HepG2 (cell line): ENCODE data around the gene OR9A4. TPM values are rescaled to one million over a fixed set of nuclear protein-coding genes. Genes with fewer than 3 reads are reported as not detected.

Experiments
- ATAC-seq: fragments of 200-7000 bp; cut with Tn5 transposase; 3 replicates; pipeline ENCODE4 v1.9.1; 2020; ENCODE audit warnings: mild to moderate bottlenecking, moderate library complexity
- BruUV-seq: library from RNA; stranded (reverse); fragments of 400-500 nt; replicated peaks from 2 replicates; lab custom pipeline; 2021; lab: Mats Ljungman, UMichigan
- CTCF ChIA-PET: fragments of 300-600 bp; formaldehyde crosslinking; extraction: SDS; loops from one replicate; lab custom pipeline; 2021; ENCODE audit warnings: low total read pairs, inconsistent platforms, low intra/inter-chr PET ratio; lab: Yijun Ruan, JAX
- POLR2A ChIA-PET: fragments of 350-600 bp; sonication (Branson Sonifier 250); formaldehyde crosslinking; loops from one replicate; lab custom pipeline; 2020; ENCODE audit warnings: antibody characterized with exemption, inconsistent platforms; lab: Yijun Ruan, JAX
- DNase-seq: peaks from one replicate; pipeline ENCODE4 v3.0.0-alpha.2; 2015; ENCODE audit warnings: low spot score
- FAIRE-seq: peaks from 3 replicates; lab custom pipeline; 2011; peaks lifted over from hg19 to GRCh38; lab: Jason Lieb, UNC
- H2AFZ ChIP-seq: one replicate; pipeline ENCODE4 v1.6.1; 2011; ENCODE audit warnings: low read length, inconsistent platforms
- H3K27ac ChIP-seq: fragments of 300-600 bp; 3 replicates; pipeline ENCODE4 v1.8.0; 2011; ENCODE audit warnings: mixed run types, mild to moderate bottlenecking, mixed read lengths, low read length, inconsistent platforms; ENCODE audit not compliant: insufficient read depth; ENCODE audit errors: extremely low read length
- H3K27me3 ChIP-seq, 2 experiments: fragments of 200-600 bp in 1 of 2; 2 replicates in 1 of 2; 3 replicates in 1 of 2; pipeline versions ENCODE4 v1.6.0 to v1.8.0; 2011; ENCODE audit warnings: low read length in 2 of 2, mild to moderate bottlenecking in 2 of 2, moderate library complexity in 2 of 2, inconsistent platforms in 1 of 2; ENCODE audit not compliant: insufficient read depth in 2 of 2, control insufficient read depth in 1 of 2
- H3K36me3 ChIP-seq, 2 experiments: fragments of 200-600 bp in 1 of 2; replicated peaks in 1 of 2; 2 replicates in 1 of 2; 3 replicates in 1 of 2; pipeline versions ENCODE4 v1.5.1 to v1.8.0; 2011; ENCODE audit warnings: low read length in 2 of 2, inconsistent platforms in 1 of 2; ENCODE audit not compliant: insufficient read depth in 2 of 2, control insufficient read depth in 1 of 2
- H3K4me1 ChIP-seq: 2 replicates; pipeline ENCODE4 v1.5.1; 2012; ENCODE audit warnings: low read length, inconsistent platforms; ENCODE audit not compliant: insufficient read depth
- H3K4me2 ChIP-seq: 2 replicates; pipeline ENCODE4 v1.6.0; 2011; ENCODE audit warnings: low read depth, low read length, inconsistent platforms
- H3K4me3 ChIP-seq, 3 experiments: fragments of 200-600 bp in 1 of 3; sonication (generic), shearing (Covaris generic) in 1 of 3; replicated peaks in 1 of 3; 2 replicates each; pipeline ENCODE4 v1.5.1; 2011 to 2016; ENCODE audit warnings: low read length in 3 of 3, inconsistent platforms in 2 of 3, low read depth in 2 of 3, mild to moderate bottlenecking in 2 of 3, control low read depth in 1 of 3, mixed read lengths in 1 of 3; ENCODE audit not compliant: insufficient read depth in 1 of 3
- H3K79me2 ChIP-seq: one replicate; pipeline ENCODE4 v1.6.1; 2011; ENCODE audit warnings: low read length, inconsistent platforms; ENCODE audit not compliant: insufficient read depth
- H3K9ac ChIP-seq: 2 replicates; pipeline ENCODE4 v1.6.0; 2011; ENCODE audit warnings: mild to moderate bottlenecking, low read depth, low read length, inconsistent platforms; ENCODE audit not compliant: insufficient read depth
- H3K9me3 ChIP-seq: 2 replicates; pipeline ENCODE4 v1.5.1; 2012; ENCODE audit warnings: mild to moderate bottlenecking, low read length
- H4K20me1 ChIP-seq: 2 replicates; pipeline ENCODE4 v1.6.0; 2011; ENCODE audit warnings: inconsistent platforms, mild to moderate bottlenecking, low read length, moderate library complexity; ENCODE audit not compliant: insufficient read depth
- AKAP8 ChIP-seq: sonication (generic); formaldehyde crosslinking; IDR thresholded peaks from 2 replicates; pipeline ENCODE4 v1.5.1; 2020; ENCODE audit warnings: mild to moderate bottlenecking, missing genetic modification reagents
- BCL6 ChIP-seq: IDR thresholded peaks from 2 replicates; pipeline ENCODE4 v1.6.1; 2016; ENCODE audit warnings: missing genetic modification reagents, missing compliant biosample characterization
- DPF2 ChIP-seq: sonication (generic); formaldehyde crosslinking; IDR thresholded peaks from 2 replicates; pipeline ENCODE4 v1.4.0; 2020; ENCODE audit warnings: mild to moderate bottlenecking, low read depth, missing genetic modification reagents, borderline replicate concordance
- E2F2 ChIP-seq: sonication (generic); formaldehyde crosslinking; IDR thresholded peaks from 2 replicates; pipeline ENCODE4 v1.4.0; 2020; ENCODE audit warnings: missing genetic modification reagents, borderline replicate concordance
- ERF ChIP-seq: IDR thresholded peaks from 2 replicates; pipeline ENCODE4 v1.6.1; 2018; ENCODE audit warnings: missing biosample characterization, missing genetic modification reagents
- GTF3A ChIP-seq: sonication (generic); formaldehyde crosslinking; conservative IDR thresholded peaks from 2 replicates; pipeline ENCODE4 v1.4.0; 2020; ENCODE audit warnings: mild to moderate bottlenecking, missing genetic modification reagents
- KDM1A ChIP-seq: IDR thresholded peaks from 2 replicates; pipeline ENCODE4 v1.6.1; 2016; ENCODE audit warnings: missing compliant biosample characterization
- PHB2 ChIP-seq: fragments of 450-650 bp; IDR thresholded peaks from 2 replicates; pipeline ENCODE4 v1.6.1; 2018; ENCODE audit not compliant: partially characterized antibody
- PRMT3 ChIP-seq: sonication (generic); formaldehyde crosslinking; IDR thresholded peaks from 2 replicates; pipeline ENCODE4 v1.8.1; 2022; ENCODE audit warnings: low read depth, mild to moderate bottlenecking, moderate library complexity, missing genetic modification reagents, borderline replicate concordance
- SP140L ChIP-seq: sonication (generic); formaldehyde crosslinking; IDR thresholded peaks from 2 replicates; pipeline ENCODE4 v1.4.0; 2020; ENCODE audit warnings: missing genetic modification reagents, borderline replicate concordance
- ZC3H13 ChIP-seq: sonication (generic); formaldehyde crosslinking; IDR thresholded peaks from 2 replicates; pipeline ENCODE4 v1.8.1; 2023; ENCODE audit warnings: mild to moderate bottlenecking, missing genetic modification reagents, moderate library complexity
- ZKSCAN1 ChIP-seq: fragments of 150-350 bp; IDR thresholded peaks from 2 replicates; pipeline ENCODE4 v1.6.1; 2014; ENCODE audit warnings: low read length
- ZNF282 ChIP-seq: fragments of 450-650 bp; IDR thresholded peaks from 2 replicates; pipeline ENCODE4 v1.6.1; 2018; ENCODE audit not compliant: partially characterized antibody
- WGBS: methylation state at CpG from one replicate; pipeline ENCODE4 v1.1.6; 2017; ENCODE audit warnings: low lambda C conversion rate; 5-methylcytosine and 5-hydroxymethylcytosine counted together
- in situ Hi-C: cut with HindIII; loops from 2 replicates; pipeline ENCODE4 v1.10.0; 2017; ENCODE audit warnings: low pct_unique_long_range_greater_than_20kb; ENCODE audit not compliant: extremely low pct_ligation_motif_present
- intact Hi-C: fragments of 100-400 bp; cut with micrococcal nuclease; formaldehyde crosslinking; loops from one replicate; pipeline ENCODE4 v1.10.0; 2022; ENCODE audit not compliant: unreplicated experiment
- polyA plus RNA-seq, 8 experiments: library from polyadenylated mRNA; depleted of rRNA in 3 of 8; stranded (reverse) in 7 of 8; unstranded in 1 of 8; fragments of >200 nt; fragmentation: Illumina TruSeq in 4 of 8; extraction: Trizol in 4 of 8; gene quantifications; 2 replicates each; pipeline versions ENCODE4 v1.2.1 to v1.2.3, GENCODE V29; 2011 to 2016; ENCODE audit warnings: low read depth in 4 of 8, missing spikeins in 1 of 8, mixed read lengths in 1 of 8; ENCODE audit not compliant: insufficient read depth in 1 of 8
- total RNA-seq, 5 experiments: library from RNA; depleted of rRNA; stranded (reverse); fragments of >200 nt; fragmentation: Illumina TruSeq; extraction: Trizol; gene quantifications; 2 replicates each; pipeline ENCODE4 v1.2.3, GENCODE V29; 2016; ENCODE audit warnings: low read depth in 1 of 5
- TF ChIP-seq, protein P1 (sequence below): sonication (generic); formaldehyde crosslinking; IDR thresholded peaks from 2 replicates; pipeline ENCODE4 v1.4.0; 2020; ENCODE audit warnings: missing genetic modification reagents
- TF ChIP-seq, protein P2 (sequence below): sonication (generic); formaldehyde crosslinking; IDR thresholded peaks from 2 replicates; pipeline ENCODE4 v1.8.0; 2022; ENCODE audit warnings: missing genetic modification reagents, mild to moderate bottlenecking, borderline replicate concordance

Gene OR9A4
- total and polyA plus RNA-seq, 2 of the 13 experiments (the other 11 are each of a cell fraction or from before 2014, with no cell fraction given): not detected

DNA sequence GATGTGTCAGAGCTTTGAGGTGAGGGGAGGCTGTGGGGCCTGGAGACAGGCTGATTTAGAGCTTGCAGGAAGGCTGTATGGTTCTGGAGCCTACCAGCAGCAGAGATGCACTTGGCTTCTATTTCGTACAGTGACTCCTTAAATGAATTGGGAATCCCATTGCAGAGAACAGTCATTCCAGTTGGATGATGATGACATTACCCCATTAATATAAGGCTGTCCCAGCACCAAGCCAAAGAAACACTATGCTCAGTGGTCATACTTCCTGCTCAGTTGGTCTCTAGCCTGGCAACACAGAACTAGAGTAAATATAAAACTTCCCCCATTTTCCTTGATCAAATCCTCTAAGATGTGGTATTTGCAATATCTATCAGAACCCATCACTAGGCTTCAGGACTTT is 36.3 kb downstream of the OR9A4 start (continued):
- TF ChIP-seq, protein P1, sequence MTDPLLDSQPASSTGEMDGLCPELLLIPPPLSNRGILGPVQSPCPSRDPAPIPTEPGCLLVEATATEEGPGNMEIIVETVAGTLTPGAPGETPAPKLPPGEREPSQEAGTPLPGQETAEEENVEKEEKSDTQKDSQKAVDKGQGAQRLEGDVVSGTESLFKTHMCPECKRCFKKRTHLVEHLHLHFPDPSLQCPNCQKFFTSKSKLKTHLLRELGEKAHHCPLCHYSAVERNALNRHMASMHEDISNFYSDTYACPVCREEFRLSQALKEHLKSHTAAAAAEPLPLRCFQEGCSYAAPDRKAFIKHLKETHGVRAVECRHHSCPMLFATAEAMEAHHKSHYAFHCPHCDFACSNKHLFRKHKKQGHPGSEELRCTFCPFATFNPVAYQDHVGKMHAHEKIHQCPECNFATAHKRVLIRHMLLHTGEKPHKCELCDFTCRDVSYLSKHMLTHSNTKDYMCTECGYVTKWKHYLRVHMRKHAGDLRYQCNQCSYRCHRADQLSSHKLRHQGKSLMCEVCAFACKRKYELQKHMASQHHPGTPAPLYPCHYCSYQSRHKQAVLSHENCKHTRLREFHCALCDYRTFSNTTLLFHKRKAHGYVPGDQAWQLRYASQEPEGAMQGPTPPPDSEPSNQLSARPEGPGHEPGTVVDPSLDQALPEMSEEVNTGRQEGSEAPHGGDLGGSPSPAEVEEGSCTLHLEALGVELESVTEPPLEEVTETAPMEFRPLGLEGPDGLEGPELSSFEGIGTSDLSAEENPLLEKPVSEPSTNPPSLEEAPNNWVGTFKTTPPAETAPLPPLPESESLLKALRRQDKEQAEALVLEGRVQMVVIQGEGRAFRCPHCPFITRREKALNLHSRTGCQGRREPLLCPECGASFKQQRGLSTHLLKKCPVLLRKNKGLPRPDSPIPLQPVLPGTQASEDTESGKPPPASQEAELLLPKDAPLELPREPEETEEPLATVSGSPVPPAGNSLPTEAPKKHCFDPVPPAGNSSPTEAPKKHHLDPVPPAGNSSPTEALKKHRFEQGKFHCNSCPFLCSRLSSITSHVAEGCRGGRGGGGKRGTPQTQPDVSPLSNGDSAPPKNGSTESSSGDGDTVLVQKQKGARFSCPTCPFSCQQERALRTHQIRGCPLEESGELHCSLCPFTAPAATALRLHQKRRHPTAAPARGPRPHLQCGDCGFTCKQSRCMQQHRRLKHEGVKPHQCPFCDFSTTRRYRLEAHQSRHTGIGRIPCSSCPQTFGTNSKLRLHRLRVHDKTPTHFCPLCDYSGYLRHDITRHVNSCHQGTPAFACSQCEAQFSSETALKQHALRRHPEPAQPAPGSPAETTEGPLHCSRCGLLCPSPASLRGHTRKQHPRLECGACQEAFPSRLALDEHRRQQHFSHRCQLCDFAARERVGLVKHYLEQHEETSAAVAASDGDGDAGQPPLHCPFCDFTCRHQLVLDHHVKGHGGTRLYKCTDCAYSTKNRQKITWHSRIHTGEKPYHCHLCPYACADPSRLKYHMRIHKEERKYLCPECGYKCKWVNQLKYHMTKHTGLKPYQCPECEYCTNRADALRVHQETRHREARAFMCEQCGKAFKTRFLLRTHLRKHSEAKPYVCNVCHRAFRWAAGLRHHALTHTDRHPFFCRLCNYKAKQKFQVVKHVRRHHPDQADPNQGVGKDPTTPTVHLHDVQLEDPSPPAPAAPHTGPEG: no peak
- TF ChIP-seq GTF3A (CRISPR knock-in tag): no peak
- TF ChIP-seq, all 625 proteins: peak for 0

GRCh38 chr7:141954334-141954733 is 38.1 kb downstream of the OR9A4 start:
- ChIA-PET CTCF (no interaction called here), POLR2A (no interaction called here)
- in situ Hi-C loops: no loop called here
- ATAC-seq: no peak
- Histone ChIP-seq H3K9me3 (no peaks in the 10 kb centered on the region), H3K4me2 (no peak overlapping the region), H3K4me1 (no peaks in the 10 kb centered on the region), H2AFZ (no peak overlapping the region), H3K36me3 (no peaks in the 10 kb centered on the region), H3K27ac (no peak overlapping the region), H3K79me2 (no peaks in the 10 kb centered on the region), H3K4me3 (no peak overlapping the region), H4K20me1 (no peaks in the 10 kb centered on the region), H3K27me3 (no peaks in the 10 kb centered on the region), H3K9ac (no peak overlapping the region)
- WGBS: 0% methylated on average over 1 of the region's 1 CpG
- intact Hi-C loops: no loop called here
- FAIRE-seq: no peak
- BruUV-seq: no TSS peak
- DNase-seq: no peak
- no peak for TF ChIP-seq ZKSCAN1
- TF ChIP-seq PHB2: no peak
- no peak for TF ChIP-seq ZNF282
- TF ChIP-seq ZC3H13 (CRISPR knock-in tag): no peak
- TF ChIP-seq DPF2: no peak
- TF ChIP-seq PRMT3 (CRISPR knock-in tag): no peak
- no peak for TF ChIP-seq SP140L (CRISPR knock-in tag)
- TF ChIP-seq, protein P2, sequence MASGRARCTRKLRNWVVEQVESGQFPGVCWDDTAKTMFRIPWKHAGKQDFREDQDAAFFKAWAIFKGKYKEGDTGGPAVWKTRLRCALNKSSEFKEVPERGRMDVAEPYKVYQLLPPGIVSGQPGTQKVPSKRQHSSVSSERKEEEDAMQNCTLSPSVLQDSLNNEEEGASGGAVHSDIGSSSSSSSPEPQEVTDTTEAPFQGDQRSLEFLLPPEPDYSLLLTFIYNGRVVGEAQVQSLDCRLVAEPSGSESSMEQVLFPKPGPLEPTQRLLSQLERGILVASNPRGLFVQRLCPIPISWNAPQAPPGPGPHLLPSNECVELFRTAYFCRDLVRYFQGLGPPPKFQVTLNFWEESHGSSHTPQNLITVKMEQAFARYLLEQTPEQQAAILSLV (CRISPR knock-in tag): no peak
- TF ChIP-seq E2F2 (CRISPR knock-in tag): no peak
- TF ChIP-seq KDM1A (CRISPR knock-in tag): no peak
- no peak for TF ChIP-seq BCL6
- TF ChIP-seq AKAP8 (CRISPR knock-in tag): no peak
- TF ChIP-seq ERF (CRISPR knock-in tag): no peak
